Thyroid gland (tissue), 4 donors: ENCODE measurements around the gene SEMA3C.

Source experiments
- CTCF ChIP-seq, 6 experiments: fragments of 200-600 bp in 3 of 6; fragments of 450-650 bp in 3 of 6; sonication (generic) in 3 of 6; IDR thresholded peaks; one replicate each; pipeline ENCODE4 v1.5.1; 2016 to 2019; ENCODE audit warnings: antibody characterized with exemption in 6 of 6, mild to moderate bottlenecking in 2 of 6, inconsistent platforms in 1 of 6, moderate library complexity in 1 of 6
- POLR2A ChIP-seq, 2 donors: fragments of 450-650 bp; IDR thresholded peaks; one replicate each; pipeline ENCODE4 v1.6.1; 2017; ENCODE audit warnings: antibody characterized with exemption in 2 of 2, mild to moderate bottlenecking in 2 of 2, moderate library complexity in 1 of 2

GRCh38 chr7:80929619-80930018 is 10.8 kb upstream of the SEMA3C start:
- TF ChIP-seq CTCF (IDR thresholded peaks at IDR 0.05) (no peak), POLR2A (IDR thresholded peaks at IDR 0.05) (no peak)
